Astrocyte (in vitro differentiated cells and primary cell): ENCODE data around the gene CHRNA3.

Experiments
- EZH2 ChIP-seq: IDR thresholded peaks from 2 replicates; pipeline ENCODE4 v1.6.1; 2012; ENCODE audit warnings: mild to moderate bottlenecking, low read length, inconsistent platforms; ENCODE audit not compliant: insufficient read depth
- TF ChIP-seq, protein P1 (sequence below): IDR thresholded peaks from 2 replicates; pipeline ENCODE4 v1.5.1; 2011; ENCODE audit warnings: low read depth, mild to moderate bottlenecking, inconsistent platforms, low read length, moderate library complexity; ENCODE audit not compliant: insufficient read depth

DNA sequence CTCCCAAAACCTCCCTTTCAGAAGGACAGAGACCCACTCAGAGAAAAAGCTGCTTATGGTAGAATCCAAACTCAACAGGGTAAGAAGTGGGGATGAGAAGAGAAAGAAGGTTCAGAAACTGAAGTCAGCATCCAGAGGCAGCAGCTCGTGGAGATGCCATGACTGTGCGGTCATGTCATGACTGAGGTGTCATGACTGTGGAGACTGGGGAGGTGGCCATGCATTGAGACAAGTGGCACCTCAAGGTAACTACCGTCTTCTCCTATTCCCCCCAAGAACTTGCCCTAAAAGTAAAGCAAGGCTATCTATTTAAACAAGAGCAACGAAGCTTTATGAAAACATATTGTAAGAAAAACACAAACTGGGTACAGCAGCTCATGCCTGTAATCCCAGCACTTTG, 15.1 kb downstream of the CHRNA3 start:
- TF ChIP-seq, protein P1, sequence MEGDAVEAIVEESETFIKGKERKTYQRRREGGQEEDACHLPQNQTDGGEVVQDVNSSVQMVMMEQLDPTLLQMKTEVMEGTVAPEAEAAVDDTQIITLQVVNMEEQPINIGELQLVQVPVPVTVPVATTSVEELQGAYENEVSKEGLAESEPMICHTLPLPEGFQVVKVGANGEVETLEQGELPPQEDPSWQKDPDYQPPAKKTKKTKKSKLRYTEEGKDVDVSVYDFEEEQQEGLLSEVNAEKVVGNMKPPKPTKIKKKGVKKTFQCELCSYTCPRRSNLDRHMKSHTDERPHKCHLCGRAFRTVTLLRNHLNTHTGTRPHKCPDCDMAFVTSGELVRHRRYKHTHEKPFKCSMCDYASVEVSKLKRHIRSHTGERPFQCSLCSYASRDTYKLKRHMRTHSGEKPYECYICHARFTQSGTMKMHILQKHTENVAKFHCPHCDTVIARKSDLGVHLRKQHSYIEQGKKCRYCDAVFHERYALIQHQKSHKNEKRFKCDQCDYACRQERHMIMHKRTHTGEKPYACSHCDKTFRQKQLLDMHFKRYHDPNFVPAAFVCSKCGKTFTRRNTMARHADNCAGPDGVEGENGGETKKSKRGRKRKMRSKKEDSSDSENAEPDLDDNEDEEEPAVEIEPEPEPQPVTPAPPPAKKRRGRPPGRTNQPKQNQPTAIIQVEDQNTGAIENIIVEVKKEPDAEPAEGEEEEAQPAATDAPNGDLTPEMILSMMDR: no peak
- no peak for TF ChIP-seq EZH2
